ENCODE measurements around the gene PKN1. TPM values are rescaled to one million over a fixed set of nuclear protein-coding genes. Genes with fewer than 3 reads are reported as not detected.
A peak's percentile ranks its signal among the peaks of the same experiment; 100 is the strongest.

The PKN1 gene
- total RNA-seq, 6 experiments from 2014 or later = 19.5 to 49.4 (median 34.1) TPM

DNA sequence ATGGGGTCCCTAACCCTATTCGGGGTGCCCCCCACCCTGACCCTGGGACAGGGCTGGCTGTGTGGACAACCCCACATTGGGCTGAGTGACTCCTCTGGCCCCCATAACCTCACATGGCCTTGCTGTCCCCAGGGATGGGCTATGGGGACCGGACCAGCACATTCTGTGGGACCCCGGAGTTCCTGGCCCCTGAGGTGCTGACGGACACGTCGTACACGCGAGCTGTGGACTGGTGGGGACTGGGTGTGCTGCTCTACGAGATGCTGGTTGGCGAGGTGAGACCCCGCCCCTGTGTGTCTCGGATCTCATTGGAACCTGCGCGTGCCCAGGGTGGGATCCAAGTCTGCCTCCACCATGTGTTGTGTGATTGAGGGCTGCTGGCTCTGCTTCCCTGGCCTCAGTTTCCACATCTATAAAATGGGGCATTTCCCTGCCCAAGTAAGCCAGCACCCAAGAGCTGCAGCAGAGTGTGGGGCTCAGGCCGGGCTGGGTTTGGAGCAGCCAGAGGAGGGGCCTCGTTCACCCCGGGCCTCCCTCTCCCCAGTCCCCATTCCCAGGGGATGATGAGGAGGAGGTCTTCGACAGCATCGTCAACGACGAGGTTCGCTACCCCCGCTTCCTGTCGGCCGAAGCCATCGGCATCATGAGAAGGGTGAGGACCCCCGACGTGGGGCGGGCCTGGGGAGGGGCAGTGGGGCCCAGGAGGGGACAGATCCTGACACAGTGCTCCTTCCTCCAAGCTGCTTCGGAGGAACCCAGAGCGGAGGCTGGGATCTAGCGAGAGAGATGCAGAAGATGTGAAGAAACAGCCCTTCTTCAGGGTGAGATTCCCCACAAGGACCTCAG lies 37.1 kb downstream of the PKN1 start:
- DNase-seq (no peak), ATAC-seq (no peak)
- whole genome bisulfite sequencing (ENCODE audit: insufficient coverage, low coverage, low lambda C conversion rate, missing lambda C conversion rate) = no CpG with 5 or more reads among the region's 32 CpGs
- H3K4me3 ChIP-seq = no peak overlapping the region
- TF ChIP-seq POLR2A (IDR thresholded peaks at IDR 0.05) = no peak
- TF ChIP-seq, protein P1, sequence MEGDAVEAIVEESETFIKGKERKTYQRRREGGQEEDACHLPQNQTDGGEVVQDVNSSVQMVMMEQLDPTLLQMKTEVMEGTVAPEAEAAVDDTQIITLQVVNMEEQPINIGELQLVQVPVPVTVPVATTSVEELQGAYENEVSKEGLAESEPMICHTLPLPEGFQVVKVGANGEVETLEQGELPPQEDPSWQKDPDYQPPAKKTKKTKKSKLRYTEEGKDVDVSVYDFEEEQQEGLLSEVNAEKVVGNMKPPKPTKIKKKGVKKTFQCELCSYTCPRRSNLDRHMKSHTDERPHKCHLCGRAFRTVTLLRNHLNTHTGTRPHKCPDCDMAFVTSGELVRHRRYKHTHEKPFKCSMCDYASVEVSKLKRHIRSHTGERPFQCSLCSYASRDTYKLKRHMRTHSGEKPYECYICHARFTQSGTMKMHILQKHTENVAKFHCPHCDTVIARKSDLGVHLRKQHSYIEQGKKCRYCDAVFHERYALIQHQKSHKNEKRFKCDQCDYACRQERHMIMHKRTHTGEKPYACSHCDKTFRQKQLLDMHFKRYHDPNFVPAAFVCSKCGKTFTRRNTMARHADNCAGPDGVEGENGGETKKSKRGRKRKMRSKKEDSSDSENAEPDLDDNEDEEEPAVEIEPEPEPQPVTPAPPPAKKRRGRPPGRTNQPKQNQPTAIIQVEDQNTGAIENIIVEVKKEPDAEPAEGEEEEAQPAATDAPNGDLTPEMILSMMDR (IDR thresholded peaks at IDR 0.05) = no peak
- peaks cover 0 to 19% (median 4%) of the 10 kb centered on the region in 4 donors for H3K4me1 ChIP-seq
- peaks cover 0 to 18% (median under 1%) of the 10 kb centered on the region in 4 donors for H3K36me3 ChIP-seq
- H3K9me3 ChIP-seq = no peaks in the 10 kb centered on the region
- no peaks in the 10 kb centered on the region for H3K27me3 ChIP-seq
- intact Hi-C loops (cut with DNase I) = no loop called here
- H3K27ac ChIP-seq = no peak overlapping the region

GRCh38 chr19:14471436-14472187 lies 38.5 kb downstream of the PKN1 start:
- Histone ChIP-seq H3K9me3 (no peaks in the 10 kb centered on the region), H3K4me3 (no peak overlapping the region), H3K36me3 (peaks cover 0 to 11% (median 0%) of the 10 kb centered on the region in 4 donors), H3K27me3 (no peaks in the 10 kb centered on the region), H3K4me1 (peaks cover 0 to 19% (median 4%) of the 10 kb centered on the region in 4 donors), H3K27ac (no peak overlapping the region)
- WGBS (ENCODE audit: insufficient coverage, low coverage, low lambda C conversion rate, missing lambda C conversion rate) = 66% methylated on average over 39 of the region's 46 CpGs
- DNase-seq (no peak), ATAC-seq (no peak)
- no peak for TF ChIP-seq POLR2A (IDR thresholded peaks at IDR 0.05)
- TF ChIP-seq, protein P1 (IDR thresholded peaks at IDR 0.05) = no peak
- intact Hi-C loops (cut with DNase I) = no loop called here

DNA sequence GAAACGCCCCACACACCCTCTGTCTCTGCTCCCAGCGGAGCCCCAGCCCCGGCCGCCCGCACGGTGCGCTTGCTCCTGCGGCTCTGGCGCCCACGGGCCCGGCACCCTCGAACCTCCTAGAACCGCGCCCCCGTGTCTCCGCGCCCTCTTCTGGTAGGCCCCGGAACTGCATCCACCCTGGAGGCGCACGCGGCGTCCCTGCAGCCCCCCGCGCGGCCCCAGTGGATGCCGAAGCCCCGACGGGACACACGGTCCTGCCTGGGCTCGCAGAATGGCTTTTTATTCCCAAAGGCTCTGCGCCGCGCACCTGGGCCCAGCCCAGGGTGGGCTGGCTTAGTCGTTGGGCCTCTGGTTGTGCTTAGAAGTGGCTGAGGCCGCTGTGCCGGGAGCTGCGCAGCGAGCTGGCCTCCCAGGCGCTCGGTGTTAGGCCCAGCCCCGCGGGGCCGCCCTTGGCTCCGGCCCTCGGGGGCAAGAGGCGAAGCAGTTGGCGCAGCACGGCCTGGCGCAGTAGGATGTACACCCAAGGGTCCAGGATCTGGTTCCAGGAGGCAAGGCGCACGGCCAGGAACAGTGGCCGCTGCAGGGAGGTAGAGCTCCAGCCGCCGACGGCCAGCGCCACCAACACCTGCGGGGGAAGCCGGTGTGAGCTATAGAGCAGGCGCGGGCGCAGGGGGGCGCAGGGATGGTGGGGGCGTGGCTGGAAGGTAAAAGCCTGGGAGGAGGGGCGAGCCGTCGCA lies 39.3 kb downstream of the PKN1 start:
- intact Hi-C loops (cut with DNase I) = no loop called here
- DNase-seq = peak in 1 of 3 donors; percentile 74
- H3K27me3 ChIP-seq = no peaks in the 10 kb centered on the region
- no peak overlapping the region for H3K27ac ChIP-seq
- peaks cover 0 to 11% (median 0%) of the 10 kb centered on the region in 4 donors for H3K36me3 ChIP-seq
- no peak overlapping the region for H3K4me3 ChIP-seq
- ATAC-seq = peak; percentile 57 to 75 (median 66)
- TF ChIP-seq, protein P1 (IDR thresholded peaks at IDR 0.05) = peak; percentile 80 to 96 (median 93)
- no peak for TF ChIP-seq POLR2A (IDR thresholded peaks at IDR 0.05)
- no peaks in the 10 kb centered on the region for H3K9me3 ChIP-seq
- peaks cover 0 to 19% (median 4%) of the 10 kb centered on the region in 4 donors for H3K4me1 ChIP-seq
- WGBS (ENCODE audit: insufficient coverage, low coverage, low lambda C conversion rate, missing lambda C conversion rate) = 4% methylated on average over 19 of the region's 66 CpGs

Data from right lobe of liver (tissue), 6 donors.